GM21526 (cell line): ENCODE measurements around the gene PSMA7.

ENCODE experiments used
- ATAC-seq: cut with Tn5 transposase; IDR thresholded peaks from one replicate; pipeline ENCODE4 v1.9.1; 2021; ENCODE audit warnings: moderate library complexity; ENCODE audit not compliant: unreplicated experiment, low FRiP score

PSMA7 gene

GRCh38 chr20:62143081-62143956 is at the start of gene PSMA7, which contains the start of gene SS18L1:
PSMA7 (minus strand) TSS chr20:62143394; CDS start chr20:62143303, 91 bp downstream.
SS18L1 (plus strand) TSS chr20:62143769; CDS start chr20:62143821, 52 bp downstream.
- peak; percentile 61 for ATAC-seq

GRCh38 chr20:62192635-62193034 is 49.4 kb upstream of the PSMA7 start:
- no peak for ATAC-seq

GRCh38 chr20:62191781-62192559 is 48.8 kb upstream of the PSMA7 start:
- ATAC-seq, result no peak

GRCh38 chr20:62190639-62191411 is 47.6 kb upstream of the PSMA7 start:
- no peak for ATAC-seq

- ATAC-seq, result no peak
Measured at GRCh38 chr20:62186887-62187866, 44.0 kb upstream of the PSMA7 start.

GRCh38 chr20:62186096-62186426 is 42.9 kb upstream of the PSMA7 start:
- ATAC-seq, result no peak

GRCh38 chr20:62183426-62184142 is 40.4 kb upstream of the PSMA7 start:
- no peak for ATAC-seq

GRCh38 chr20:62182469-62183425 is 39.6 kb upstream of the PSMA7 start, which contains the start of gene MTG2:
MTG2 (plus strand) TSS chr20:62183028; CDS start chr20:62193421, 10,393 bp downstream.
- peak; percentile 86 for ATAC-seq

- ATAC-seq, result no peak
Measured at GRCh38 chr20:62181808-62182207, 38.6 kb upstream of the PSMA7 start.

- ATAC-seq, result no peak
Measured at GRCh38 chr20:62179162-62179504, 35.9 kb upstream of the PSMA7 start.

GRCh38 chr20:62178316-62179161 is 35.3 kb upstream of the PSMA7 start:
- no peak for ATAC-seq

- ATAC-seq, result no peak
Measured at GRCh38 chr20:62177307-62177706, 34.1 kb upstream of the PSMA7 start.

- ATAC-seq, result no peak
Measured at GRCh38 chr20:62176866-62177265, 33.7 kb upstream of the PSMA7 start.

- no peak for ATAC-seq
Measured at GRCh38 chr20:62175711-62176110, 32.5 kb upstream of the PSMA7 start.

GRCh38 chr20:62174870-62175624 is 31.9 kb upstream of the PSMA7 start:
- no peak for ATAC-seq
